HG03060 (cell line): ENCODE measurements around the gene METTL24.
"Not testable (repeated sequence)": the region's sequence is repeated elsewhere in the genome, so short reads cannot be mapped to it uniquely, and the experiment has no call there.

ENCODE experiments used
- ATAC-seq: cut with Tn5 transposase; IDR thresholded peaks from one replicate; pipeline ENCODE4 v1.9.1; 2021; ENCODE audit warnings: low read depth, moderate number of reproducible peaks; ENCODE audit not compliant: unreplicated experiment

METTL24 gene

DNA sequence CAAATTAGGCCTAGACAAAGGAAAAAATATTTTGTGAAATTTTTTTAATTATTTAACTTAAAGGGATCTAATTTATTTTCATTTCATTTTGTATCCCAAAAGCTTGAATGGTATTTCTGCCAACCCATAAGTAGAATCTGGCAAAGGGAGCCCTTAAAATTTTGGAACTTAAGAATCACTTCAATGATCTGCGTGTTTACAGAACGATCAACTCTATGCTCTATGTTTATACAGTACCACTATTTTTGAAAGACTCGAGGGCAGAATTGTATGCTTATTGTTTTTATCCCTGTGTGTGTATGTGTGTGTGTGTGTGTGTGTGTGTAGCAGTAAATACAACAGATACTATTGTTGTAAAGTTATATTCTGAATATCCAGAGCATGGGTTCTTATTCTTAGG, 39.2 kb downstream of the METTL24 start:
- ATAC-seq, result no peak

- no peak for ATAC-seq
Measured at GRCh38 chr6:110317646-110318045, 40.5 kb downstream of the METTL24 start.

DNA sequence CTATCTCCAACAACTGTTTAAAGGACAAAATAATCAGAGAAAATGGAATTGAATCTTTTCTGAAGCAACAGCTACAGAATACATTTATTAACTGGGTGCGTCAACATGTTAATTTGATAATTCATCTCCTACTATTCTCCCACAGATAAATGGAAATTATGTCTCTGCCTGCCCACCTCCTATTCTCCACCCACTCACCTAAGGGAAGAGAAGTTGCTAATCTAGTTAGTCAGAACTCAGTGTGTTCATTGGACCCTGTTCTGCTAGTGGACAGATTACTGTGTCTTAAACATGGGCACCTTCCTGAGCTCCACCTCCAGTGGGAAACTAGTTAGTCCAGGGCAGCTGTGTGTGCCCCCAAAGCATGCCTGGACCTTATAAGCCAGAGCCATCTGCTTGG, 41.0 kb downstream of the METTL24 start:
- ATAC-seq, result no peak

DNA sequence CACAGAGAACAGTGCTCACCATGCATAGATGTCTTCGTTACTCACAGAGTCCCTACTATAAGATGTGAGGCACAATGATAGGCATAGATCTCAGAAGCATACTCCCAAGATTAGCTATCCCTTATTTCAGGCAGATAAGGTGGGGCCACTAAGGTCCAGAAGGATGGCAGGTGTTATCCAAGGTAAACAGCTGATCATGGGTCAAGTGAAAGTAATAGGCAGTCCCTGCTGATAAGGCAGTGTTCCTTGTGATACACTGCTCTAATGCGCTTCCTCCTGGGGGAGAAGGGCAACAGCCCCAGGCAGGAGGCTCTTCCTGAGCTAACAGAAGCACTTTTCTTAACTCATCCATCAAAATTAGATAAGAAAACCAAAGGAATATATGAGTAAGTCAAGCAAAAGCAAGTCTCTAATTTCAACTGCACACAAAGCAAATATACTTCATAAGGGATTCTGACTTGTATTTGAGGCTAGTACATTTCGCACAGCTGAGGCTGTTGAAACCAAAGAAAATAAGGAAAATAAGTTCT, 42.2 kb downstream of the METTL24 start:
- ATAC-seq, result no peak

GRCh38 chr6:110315207-110315868, 42.8 kb downstream of the METTL24 start:
- no peak for ATAC-seq

DNA sequence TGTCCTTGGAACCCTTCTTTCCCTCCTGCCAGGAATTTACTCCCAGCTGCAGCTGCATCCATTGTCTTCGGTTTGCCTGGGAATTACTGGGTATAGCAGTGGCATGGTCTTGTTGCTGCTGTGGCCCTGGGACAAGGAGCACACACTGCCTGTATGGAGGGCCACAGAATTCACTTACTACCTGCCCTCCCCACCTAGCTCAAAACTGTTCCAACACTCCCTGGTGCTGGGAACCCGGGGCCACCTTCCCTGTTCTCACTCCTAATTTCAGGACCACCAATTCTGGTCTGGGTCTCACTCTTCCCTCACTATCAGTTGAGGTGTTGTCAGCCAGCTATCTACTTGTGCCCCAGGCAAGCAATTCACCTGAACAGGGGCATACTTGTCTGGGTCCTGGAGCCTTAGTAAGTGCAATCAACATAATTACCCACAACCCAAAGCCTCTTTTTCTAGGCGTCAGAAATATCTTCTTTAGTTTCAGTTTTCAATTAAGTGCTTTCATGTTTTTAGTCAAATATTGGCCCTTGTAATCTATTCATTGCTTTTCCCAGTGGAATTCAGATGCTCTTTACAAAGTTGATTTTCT, 47.2 kb downstream of the METTL24 start:
- no peak for ATAC-seq

GRCh38 chr6:110309432-110309831, 48.7 kb downstream of the METTL24 start:
- not testable (repeated sequence) for ATAC-seq

GRCh38 chr6:110307368-110307767, 50.8 kb downstream of the METTL24 start:
- ATAC-seq, result no peak

DNA sequence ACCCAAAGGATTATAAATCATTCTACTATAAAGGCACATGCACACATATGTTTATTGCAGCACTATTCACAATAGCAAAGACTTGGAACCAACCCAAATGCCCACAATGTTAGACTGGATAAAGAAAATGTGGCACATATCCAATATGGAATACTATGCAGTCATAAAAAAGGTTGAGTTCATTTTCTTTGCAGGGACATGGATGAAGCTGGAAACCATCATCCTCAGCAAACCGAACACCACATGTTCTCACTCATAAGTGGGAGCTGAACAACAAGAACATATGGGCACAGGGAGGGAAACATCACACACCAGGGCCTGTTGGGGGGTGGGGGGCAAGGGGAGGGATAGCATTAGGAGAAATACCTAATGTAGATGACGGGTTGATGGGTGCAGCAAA, 52.3 kb downstream of the METTL24 start:
- ATAC-seq, result not testable (repeated sequence)

GRCh38 chr6:110303692-110304091, 54.5 kb downstream of the METTL24 start:
- not testable (repeated sequence) for ATAC-seq

- no peak for ATAC-seq
Measured at GRCh38 chr6:110298916-110299315, 59.2 kb downstream of the METTL24 start.

GRCh38 chr6:110298411-110298810, 59.7 kb downstream of the METTL24 start:
- no peak for ATAC-seq

GRCh38 chr6:110296241-110297025, 61.7 kb downstream of the METTL24 start:
- ATAC-seq, result no peak

DNA sequence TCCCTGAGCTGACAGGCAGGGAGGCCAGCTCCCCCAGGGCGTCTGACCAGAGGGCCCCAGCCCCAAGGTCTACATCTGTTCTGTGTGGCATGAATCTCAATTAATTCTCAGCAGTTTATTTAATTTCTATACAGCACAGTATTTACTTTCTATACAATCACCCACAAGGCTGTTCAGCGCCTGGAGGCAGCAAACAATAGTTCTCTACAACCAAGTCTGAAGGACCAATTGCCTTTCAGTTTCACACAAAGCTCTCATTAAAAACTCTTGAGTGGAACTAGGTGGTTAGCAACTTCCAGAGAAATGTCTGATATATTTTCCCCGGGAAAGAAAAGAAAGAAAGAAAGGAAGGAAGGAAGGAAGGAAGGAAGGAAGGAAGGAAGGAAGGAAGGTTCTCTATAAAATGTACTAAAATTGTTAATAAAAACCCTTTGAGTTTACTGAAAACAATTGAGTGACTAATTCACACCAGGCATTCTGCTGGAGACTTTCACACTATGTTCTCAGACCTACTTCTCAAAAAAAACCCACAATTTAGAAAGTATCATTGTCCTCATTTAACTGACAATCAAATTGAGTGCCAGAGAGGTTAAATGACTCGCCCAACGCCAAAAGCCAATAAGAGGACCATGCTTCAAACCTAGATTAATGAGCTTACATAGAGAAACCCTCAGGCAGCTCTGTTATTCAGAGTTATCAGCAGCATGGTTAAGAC, 62.5 kb downstream of the METTL24 start:
- no peak for ATAC-seq

GRCh38 chr6:110287462-110288341, 70.4 kb downstream of the METTL24 start:
- ATAC-seq, result no peak

DNA sequence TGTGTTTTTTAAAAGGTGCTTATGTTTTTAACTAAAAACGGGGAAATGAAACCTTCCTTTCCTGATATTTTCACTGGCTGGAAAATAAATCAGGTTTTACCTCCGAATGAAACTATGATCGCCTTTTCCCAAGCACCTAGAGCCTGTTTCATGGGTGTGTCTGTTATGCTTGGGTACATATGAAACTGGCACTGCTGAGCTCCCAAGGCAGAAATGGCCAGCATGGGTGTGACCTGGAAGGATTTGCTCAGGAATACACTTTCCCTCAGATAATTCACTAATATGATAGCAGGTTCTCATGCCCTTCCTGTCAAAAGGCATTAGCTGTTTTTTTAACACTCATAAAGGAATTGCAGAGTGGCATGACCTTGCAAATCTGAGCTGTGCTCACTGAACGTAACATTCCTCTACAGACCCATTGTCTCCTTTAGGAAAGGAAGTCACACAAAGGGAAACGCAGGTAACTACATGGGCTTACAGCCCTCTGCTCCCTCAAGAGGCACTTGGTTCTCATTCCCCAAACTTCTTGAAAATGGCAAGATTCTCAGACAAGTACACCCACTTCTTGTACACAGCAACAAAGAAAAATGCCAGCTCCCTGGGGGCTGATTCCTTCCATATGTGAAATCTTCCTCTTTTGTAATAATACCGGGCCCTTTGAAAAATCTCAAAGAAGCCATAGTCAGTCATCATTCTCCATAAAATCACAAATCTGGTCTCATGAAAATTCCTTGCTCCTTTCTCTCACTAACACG, 72.7 kb downstream of the METTL24 start:
- ATAC-seq, result no peak

DNA sequence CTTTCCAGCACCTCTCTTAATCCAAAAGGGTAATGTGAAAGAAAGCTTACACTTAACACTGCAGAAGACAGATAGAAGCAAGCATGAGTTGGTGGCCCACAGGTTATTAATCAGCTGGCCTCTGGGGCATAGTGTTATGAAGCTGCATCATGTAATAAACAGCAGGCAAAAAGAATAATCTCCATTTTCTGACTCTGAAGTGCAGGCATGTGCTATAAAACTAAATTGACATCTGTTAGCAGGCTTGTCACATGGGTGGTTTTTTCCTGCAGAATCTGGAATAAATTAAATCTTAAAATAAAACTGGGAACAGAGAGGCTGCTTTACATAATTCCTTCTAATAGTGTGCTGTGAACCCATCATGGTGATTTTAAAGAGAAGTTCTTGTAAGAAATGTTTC, 73.3 kb downstream of the METTL24 start:
- ATAC-seq, result no peak

DNA sequence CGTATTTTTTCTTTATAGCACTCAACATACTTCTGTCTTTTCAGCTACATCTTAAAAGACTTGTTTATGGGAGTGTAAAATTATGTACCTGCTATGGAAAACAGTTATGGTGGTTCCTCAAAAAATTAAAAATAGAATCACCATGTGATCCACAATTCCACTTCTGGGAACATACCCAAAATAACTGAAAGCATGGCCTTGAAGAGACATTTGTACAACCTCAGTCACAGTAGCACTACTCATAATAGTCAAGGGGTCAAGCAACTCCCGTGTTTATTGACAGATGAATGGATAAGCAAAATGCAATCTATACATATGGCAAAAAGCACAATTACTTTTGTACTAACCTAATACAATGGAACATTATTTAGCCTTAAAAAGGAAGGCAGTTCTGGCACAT, 74.5 kb downstream of the METTL24 start:
- no peak for ATAC-seq

DNA sequence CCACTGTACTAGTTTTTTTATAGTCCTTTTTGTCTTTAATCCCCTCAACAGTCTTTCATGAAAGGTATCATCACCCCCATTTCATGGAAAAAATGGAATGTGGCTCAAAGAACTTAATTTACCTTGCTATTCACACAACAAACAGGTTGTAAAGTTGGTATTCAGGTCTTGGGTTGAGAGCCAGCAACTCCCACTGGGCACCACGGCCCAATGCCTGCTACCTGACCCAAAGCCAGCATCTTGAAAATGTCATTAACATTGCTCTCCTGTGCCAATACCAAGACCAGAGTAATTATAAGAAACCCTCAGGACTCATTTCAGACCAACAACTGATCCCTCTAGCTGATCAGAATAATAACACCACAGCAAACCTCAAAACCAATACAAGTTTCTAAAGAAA, 75.7 kb downstream of the METTL24 start:
- no peak for ATAC-seq
